Fibroblast of mammary gland (primary cell): Measurements from ENCODE around the gene HIVEP3.

Experiments used
- DNase-seq: peaks from one replicate; pipeline ENCODE4 v3.0.0-alpha.2; 2010; ENCODE audit warnings: low read depth
- H3K4me3 ChIP-seq: 2 replicates; pipeline ENCODE4 v1.5.1; 2011; ENCODE audit warnings: low read depth, mild to moderate bottlenecking, low read length, moderate library complexity; ENCODE audit not compliant: control insufficient read depth
- TF ChIP-seq, protein P1 (sequence below): conservative IDR thresholded peaks from 2 replicates; pipeline ENCODE4 v1.5.1; 2011; ENCODE audit warnings: low read depth, low read length, inconsistent platforms; ENCODE audit not compliant: control insufficient read depth, insufficient read depth

HIVEP3 gene

DNA sequence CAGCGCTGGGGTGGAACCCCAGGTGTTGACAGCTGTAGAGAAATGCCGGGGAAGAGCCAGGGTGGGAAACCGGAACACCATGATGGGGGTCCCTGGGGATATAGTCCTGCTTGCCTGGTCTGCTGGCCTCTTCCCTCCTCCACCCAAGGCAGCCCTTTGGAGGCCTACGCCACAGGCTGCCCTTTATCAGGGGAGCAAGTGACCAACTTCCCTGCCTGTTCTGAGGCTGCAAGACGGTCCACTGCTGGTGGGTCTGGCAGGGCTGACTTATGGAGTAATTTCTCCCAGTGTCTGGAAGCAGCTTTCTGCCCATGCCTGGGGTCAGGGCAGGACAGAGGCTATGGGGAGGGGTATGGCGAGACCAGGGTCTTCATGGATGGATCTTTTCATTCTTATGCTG lies 383.4 kb downstream of the HIVEP3 start:
- no peak overlapping the region for H3K4me3 ChIP-seq
- no peak for DNase-seq
- TF ChIP-seq, protein P1, sequence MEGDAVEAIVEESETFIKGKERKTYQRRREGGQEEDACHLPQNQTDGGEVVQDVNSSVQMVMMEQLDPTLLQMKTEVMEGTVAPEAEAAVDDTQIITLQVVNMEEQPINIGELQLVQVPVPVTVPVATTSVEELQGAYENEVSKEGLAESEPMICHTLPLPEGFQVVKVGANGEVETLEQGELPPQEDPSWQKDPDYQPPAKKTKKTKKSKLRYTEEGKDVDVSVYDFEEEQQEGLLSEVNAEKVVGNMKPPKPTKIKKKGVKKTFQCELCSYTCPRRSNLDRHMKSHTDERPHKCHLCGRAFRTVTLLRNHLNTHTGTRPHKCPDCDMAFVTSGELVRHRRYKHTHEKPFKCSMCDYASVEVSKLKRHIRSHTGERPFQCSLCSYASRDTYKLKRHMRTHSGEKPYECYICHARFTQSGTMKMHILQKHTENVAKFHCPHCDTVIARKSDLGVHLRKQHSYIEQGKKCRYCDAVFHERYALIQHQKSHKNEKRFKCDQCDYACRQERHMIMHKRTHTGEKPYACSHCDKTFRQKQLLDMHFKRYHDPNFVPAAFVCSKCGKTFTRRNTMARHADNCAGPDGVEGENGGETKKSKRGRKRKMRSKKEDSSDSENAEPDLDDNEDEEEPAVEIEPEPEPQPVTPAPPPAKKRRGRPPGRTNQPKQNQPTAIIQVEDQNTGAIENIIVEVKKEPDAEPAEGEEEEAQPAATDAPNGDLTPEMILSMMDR = no peak

DNA sequence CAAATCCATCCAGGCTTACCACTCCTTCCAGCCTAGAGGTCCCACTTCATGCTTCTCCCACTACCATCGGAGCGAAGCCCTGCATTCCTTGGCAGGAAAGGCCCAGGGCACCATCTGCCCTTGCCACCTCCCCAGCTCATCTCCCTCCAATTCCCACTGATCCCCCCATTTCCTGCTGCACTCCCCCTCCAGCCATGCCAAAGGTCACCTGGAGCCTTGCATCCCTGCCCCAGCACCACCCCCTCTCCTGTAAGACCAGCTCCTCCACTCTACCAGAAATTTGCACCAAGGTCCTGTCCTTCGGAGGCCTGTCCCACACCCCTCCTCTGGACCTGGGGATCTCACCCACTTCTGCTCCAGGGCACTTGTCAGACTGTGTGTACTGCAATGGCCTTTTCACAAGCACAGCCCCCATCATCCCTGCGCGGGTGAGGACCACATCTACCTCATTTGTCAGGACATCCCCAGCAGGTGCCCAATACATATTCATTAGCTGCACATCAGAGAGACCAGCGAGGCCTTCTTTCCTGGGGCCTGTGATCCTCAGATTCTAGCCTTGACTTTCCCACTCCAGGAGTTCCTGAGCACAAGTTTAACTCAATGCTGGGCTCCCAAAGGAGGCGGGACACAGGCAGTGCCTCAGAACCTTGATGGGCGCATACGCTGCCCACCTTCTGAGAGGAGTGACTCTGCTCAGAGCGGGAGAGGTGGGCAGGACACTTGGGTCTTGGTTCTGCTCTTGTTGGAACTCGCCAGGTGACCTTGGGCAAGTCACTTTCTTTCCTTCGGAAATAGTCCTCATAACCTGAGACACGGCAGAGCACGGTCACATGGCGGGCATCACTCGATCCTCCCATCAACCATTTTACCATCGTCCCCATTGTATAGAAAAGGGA lies 384.3 kb downstream of the HIVEP3 start:
- no peak for DNase-seq
- TF ChIP-seq, protein P1 = no peak
- H3K4me3 ChIP-seq = no peak overlapping the region

DNA sequence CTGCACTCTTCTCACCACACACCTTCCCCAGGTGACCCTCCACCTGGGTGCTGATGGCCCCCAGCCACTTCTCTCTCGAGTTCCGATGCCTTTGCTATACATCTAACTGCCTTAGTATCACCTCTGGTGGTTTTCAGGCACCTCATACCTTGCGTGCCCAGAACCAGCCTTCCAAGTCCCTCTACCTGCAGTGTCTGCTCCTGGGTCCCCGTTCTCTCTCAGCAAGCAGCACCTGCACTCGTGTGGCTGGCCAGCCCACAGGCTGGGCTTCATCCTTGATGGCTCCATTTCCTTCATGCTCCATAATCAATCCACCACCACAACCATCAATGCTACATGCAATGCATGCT lies 385.0 kb downstream of the HIVEP3 start:
- TF ChIP-seq, protein P1 = no peak
- DNase-seq = no peak
- H3K4me3 ChIP-seq = no peak overlapping the region

DNA sequence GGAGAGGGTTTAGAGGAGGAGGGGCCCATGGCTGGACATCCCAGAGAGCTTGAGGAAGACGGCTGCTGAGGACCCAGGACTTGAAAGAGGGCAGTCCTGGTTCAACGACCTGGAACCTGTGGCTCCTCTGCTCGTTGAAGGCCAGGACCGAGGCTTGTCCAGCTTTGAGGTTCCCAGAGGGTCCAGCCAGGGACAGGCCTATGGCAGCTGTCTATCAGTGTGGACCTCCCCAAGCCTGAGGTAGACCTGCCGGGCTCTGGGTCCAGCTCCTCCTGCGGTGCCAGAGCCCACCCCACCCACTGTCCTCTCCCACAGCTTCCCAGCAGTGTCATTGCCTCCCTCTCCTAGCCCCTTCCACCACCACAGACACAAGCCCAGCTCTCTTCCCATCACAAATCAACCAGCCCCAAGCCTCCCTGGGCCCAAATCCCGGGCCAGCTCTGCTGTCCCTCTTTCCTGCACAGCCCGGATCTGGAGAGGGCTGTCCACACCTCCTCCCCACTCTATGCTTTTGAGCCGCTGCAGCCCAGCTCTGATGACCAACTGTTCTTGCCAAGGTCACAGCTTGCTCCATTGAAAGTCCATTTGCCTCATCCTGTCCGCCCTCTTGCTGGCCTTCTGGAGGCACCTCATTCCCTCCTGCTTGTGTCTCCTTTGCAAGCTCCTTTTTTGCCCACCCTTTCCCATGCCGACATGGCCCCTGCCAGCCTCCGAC lies 385.5 kb downstream of the HIVEP3 start:
- no peak overlapping the region for H3K4me3 ChIP-seq
- TF ChIP-seq, protein P1 = no peak
- DNase-seq = no peak

DNA sequence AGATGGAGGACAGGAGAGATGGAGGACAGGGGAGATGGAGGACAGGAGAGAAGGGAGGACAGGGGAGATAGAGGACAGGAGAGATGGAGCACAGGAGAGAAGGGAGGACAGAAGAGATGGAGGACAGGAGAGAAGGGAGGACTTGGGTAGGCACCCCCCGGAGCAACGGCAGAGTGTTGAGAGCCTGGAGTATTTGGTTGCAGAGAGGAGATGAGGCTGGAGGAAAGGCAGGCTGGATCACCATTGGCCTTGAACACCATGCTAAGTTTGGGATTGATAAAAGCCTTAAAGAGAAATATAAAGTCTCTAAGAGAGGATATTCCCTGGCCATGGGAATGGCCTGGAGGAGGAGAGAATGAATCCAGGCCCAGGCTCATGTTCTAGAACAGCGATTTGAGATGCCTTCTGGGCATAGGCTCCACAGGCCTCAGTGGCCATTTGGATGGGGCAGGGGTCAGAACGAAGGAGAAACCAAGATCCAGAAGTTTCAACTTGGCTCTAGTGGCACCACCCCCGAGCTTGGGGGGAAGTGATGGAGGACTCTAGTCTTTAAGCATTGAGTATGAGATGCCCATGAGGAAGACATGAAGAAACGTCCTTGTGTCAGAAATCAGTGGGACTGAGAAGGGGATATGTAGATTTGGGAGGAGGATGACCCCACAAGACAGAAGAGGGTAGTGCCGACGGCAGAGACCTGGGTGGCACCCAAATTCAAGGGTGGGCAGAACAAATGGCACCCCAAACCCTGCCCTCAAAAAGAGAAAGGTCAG lies 386.3 kb downstream of the HIVEP3 start:
- no peak for DNase-seq
- TF ChIP-seq, protein P1 = no peak
- no peak overlapping the region for H3K4me3 ChIP-seq

DNA sequence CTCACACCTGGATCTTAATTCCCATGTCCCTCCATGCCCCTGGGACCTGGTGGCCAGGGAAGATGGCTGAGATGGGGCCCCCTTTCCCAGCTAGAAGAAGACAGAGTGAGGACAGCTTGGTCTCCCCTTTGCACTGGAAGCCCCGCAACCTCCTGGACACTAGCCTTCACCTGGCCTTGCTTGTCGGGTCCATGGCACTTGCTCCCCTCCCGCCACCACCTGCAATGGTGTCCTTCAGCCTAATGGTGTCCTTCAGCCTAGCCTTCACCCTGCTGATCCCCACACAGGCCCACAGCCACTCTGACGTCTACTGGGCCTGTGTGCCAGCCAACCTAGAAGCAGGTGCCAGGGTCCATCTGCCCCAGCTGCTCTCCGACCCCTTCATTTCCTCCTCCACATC lies 388.3 kb downstream of the HIVEP3 start:
- no peak overlapping the region for H3K4me3 ChIP-seq
- TF ChIP-seq, protein P1 = no peak
- no peak for DNase-seq
